Activated CD8-positive, alpha-beta T cell treated with anti-CD3 and anti-CD28 coated beads for 36 hours (primary cell): ENCODE data around the gene METTL24. TPM values are rescaled to one million over a fixed set of nuclear protein-coding genes. Genes with fewer than 3 reads are reported as not detected.
"Not testable (repeated sequence)": the region's sequence is repeated elsewhere in the genome, so short reads cannot be mapped to it uniquely, and the experiment has no call there.

Experiments used
- ATAC-seq: fragments of 200-7000 bp; cut with Tn5 transposase; one replicate; pipeline ENCODE4 v1.10.0; 2021; ENCODE audit warnings: mild to moderate bottlenecking, moderate library complexity
- CTCF ChIA-PET: fragments of 350-600 bp; sonication (Branson Sonifier 250); formaldehyde crosslinking; loops from one replicate; lab custom pipeline; 2021; ENCODE audit warnings: antibody characterized with exemption; lab: Charles Lee
- POLR2A ChIA-PET: fragments of 350-600 bp; sonication (Branson Sonifier 250); formaldehyde crosslinking; loops from one replicate; lab custom pipeline; 2021; ENCODE audit warnings: antibody characterized with exemption; lab: Charles Lee
- DNase-seq: peaks from one replicate; pipeline ENCODE4 v3.0.0-alpha.2; 2020
- H3K27ac Mint-ChIP-seq: one replicate; pipeline ENCODE4 v1.8.0; 2021; ENCODE audit warnings: mild to moderate bottlenecking, mixed read lengths
- H3K27me3 Mint-ChIP-seq: one replicate; pipeline ENCODE4 v1.8.0; 2021; ENCODE audit warnings: mixed read lengths
- H3K36me3 Mint-ChIP-seq: one replicate; pipeline ENCODE4 v1.8.0; 2021; ENCODE audit warnings: low read depth, mixed read lengths
- H3K4me1 Mint-ChIP-seq: one replicate; pipeline ENCODE4 v1.8.0; 2021; ENCODE audit warnings: low read depth, mixed read lengths
- H3K4me3 Mint-ChIP-seq: one replicate; pipeline ENCODE4 v1.8.0; 2021; ENCODE audit warnings: mild to moderate bottlenecking, moderate library complexity, mixed read lengths
- H3K9me3 Mint-ChIP-seq: one replicate; pipeline ENCODE4 v1.8.0; 2021; ENCODE audit warnings: mixed read lengths
- intact Hi-C: fragments of 100-400 bp; cut with micrococcal nuclease; formaldehyde crosslinking; loops from one replicate; pipeline ENCODE4 v1.10.0; 2022
- total RNA-seq, 2 experiments: library from RNA; stranded (reverse); gene quantifications; one replicate each; pipeline ENCODE4 v1.2.3, GENCODE V29; 2021
- TF ChIP-seq, protein P1 (sequence below): fragments of 200-600 bp; IDR thresholded peaks from one replicate; pipeline ENCODE4 v1.8.0; 2022; ENCODE audit warnings: antibody characterized with exemption, mild to moderate bottlenecking

METTL24 gene
- total RNA-seq, 2 experiments from 2014 or later, result not detected

- no peaks in the 10 kb centered on the region for H3K36me3 Mint-ChIP-seq
- DNase-seq, result no peak
- H3K27ac Mint-ChIP-seq, result no peak overlapping the region
- no peaks in the 10 kb centered on the region for H3K9me3 Mint-ChIP-seq
- POLR2A ChIA-PET, result no interaction called here
- intact Hi-C loops, result no loop called here
- CTCF ChIA-PET, result no interaction called here
- no peaks in the 10 kb centered on the region for H3K27me3 Mint-ChIP-seq
- H3K4me1 Mint-ChIP-seq, result no peaks in the 10 kb centered on the region
- TF ChIP-seq, protein P1, sequence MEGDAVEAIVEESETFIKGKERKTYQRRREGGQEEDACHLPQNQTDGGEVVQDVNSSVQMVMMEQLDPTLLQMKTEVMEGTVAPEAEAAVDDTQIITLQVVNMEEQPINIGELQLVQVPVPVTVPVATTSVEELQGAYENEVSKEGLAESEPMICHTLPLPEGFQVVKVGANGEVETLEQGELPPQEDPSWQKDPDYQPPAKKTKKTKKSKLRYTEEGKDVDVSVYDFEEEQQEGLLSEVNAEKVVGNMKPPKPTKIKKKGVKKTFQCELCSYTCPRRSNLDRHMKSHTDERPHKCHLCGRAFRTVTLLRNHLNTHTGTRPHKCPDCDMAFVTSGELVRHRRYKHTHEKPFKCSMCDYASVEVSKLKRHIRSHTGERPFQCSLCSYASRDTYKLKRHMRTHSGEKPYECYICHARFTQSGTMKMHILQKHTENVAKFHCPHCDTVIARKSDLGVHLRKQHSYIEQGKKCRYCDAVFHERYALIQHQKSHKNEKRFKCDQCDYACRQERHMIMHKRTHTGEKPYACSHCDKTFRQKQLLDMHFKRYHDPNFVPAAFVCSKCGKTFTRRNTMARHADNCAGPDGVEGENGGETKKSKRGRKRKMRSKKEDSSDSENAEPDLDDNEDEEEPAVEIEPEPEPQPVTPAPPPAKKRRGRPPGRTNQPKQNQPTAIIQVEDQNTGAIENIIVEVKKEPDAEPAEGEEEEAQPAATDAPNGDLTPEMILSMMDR, result no peak
- ATAC-seq, result no peak
- H3K4me3 Mint-ChIP-seq, result no peak overlapping the region
These were observed 107.3 kb downstream of the METTL24 start for GRCh38 chr6:110250838-110251237.

- H3K36me3 Mint-ChIP-seq, result no peaks in the 10 kb centered on the region
- intact Hi-C loops, result no loop called here
These were observed 108.1 kb downstream of the METTL24 start for GRCh38 chr6:110250058-110250457.

DNA sequence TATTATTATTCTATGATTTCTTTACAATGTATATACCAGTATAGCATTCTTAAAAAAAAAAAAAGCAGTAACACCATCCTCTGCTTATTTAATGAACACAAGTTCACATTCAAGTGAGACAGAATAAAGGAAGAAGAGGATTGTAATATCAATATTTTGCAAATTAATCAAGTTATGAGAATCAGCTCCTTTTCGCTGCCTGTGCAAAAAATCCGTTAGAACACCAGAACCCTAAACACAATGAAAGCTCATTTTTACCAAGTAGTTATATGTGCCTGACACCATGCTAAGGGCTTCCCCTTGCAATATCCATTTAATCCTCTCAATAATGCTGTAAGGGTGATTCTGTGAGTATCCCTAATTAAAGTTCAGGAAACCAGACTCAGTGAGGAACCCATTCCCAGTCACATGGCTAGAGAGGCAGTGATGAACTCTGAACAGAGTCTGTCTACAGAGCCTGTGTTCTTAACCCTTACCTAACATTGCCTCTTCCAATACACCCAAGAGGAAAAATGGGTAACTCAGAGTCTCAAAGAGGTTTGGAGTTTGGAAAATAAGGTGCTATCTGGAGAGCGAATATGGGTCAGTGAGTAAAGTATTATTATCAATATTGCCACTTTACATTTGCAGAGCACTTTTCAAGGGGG, 111.1 kb downstream of the METTL24 start:
- no peaks in the 10 kb centered on the region for H3K9me3 Mint-ChIP-seq
- POLR2A ChIA-PET, result interaction anchor here (1.1 kb wide), 1 partner anchor 10 kb away, joined by 3 read pairs; no protein-coding TSS in a partner anchor
- CTCF ChIA-PET, result no interaction called here

More at GRCh38 chr6:110250058-110250457, 108.1 kb downstream of the METTL24 start:
- H3K9me3 Mint-ChIP-seq, result no peaks in the 10 kb centered on the region
- H3K4me3 Mint-ChIP-seq, result no peak overlapping the region
- no peak overlapping the region for H3K27ac Mint-ChIP-seq
- DNase-seq (no peak), ATAC-seq (no peak)
- no peaks in the 10 kb centered on the region for H3K4me1 Mint-ChIP-seq
- POLR2A ChIA-PET, result no interaction called here
- TF ChIP-seq, protein P1, result no peak
- H3K27me3 Mint-ChIP-seq, result no peaks in the 10 kb centered on the region
- CTCF ChIA-PET, result no interaction called here

GRCh38 chr6:110246378-110246777, 111.8 kb downstream of the METTL24 start:
- Mint-ChIP-seq H3K4me3 (no peak overlapping the region), H3K27me3 (no peaks in the 10 kb centered on the region), H3K9me3 (no peaks in the 10 kb centered on the region), H3K27ac (no peak overlapping the region), H3K36me3 (peaks cover 2% of the 10 kb centered on the region), H3K4me1 (no peaks in the 10 kb centered on the region)
- ATAC-seq (no peak), DNase-seq (no peak)
- TF ChIP-seq, protein P1, result no peak
- ChIA-PET POLR2A (no interaction called here), CTCF (interaction anchor here (0.7 kb wide), 1 partner anchor 207 kb away, joined by 3 read pairs; no protein-coding TSS in a partner anchor)
- intact Hi-C loops, result no loop called here

More for the DNA sequence above, 111.1 kb downstream of the METTL24 start:
- Mint-ChIP-seq H3K27ac (no peak overlapping the region), H3K27me3 (no peaks in the 10 kb centered on the region), H3K36me3 (peaks cover 2% of the 10 kb centered on the region), H3K4me1 (no peaks in the 10 kb centered on the region), H3K4me3 (no peak overlapping the region)
- intact Hi-C loops, result no loop called here
- TF ChIP-seq, protein P1, result no peak
- no peak for ATAC-seq
- DNase-seq, result no peak

GRCh38 chr6:110244621-110245020, 113.5 kb downstream of the METTL24 start:
- CTCF ChIA-PET, H3K27me3 Mint-ChIP-seq, ATAC-seq, intact Hi-C loops, POLR2A ChIA-PET, H3K4me1 Mint-ChIP-seq, DNase-seq, H3K9me3 Mint-ChIP-seq, H3K27ac Mint-ChIP-seq, H3K4me3 Mint-ChIP-seq, H3K36me3 Mint-ChIP-seq: not testable (repeated sequence)
